GM12878 (cell line): ENCODE data around the gene CACNA1G.

Source experiments
- POLR2A ChIP-seq: IDR thresholded peaks from 2 replicates; pipeline ENCODE4 v1.6.1; 2011; ENCODE audit warnings: low read depth, mild to moderate bottlenecking, low read length
- POLR2AphosphoS5 ChIP-seq: IDR thresholded peaks from 2 replicates; pipeline ENCODE4 v1.6.1; 2011; ENCODE audit warnings: mild to moderate bottlenecking, low read length, inconsistent platforms
- TCF12 ChIP-seq: IDR thresholded peaks from 2 replicates; pipeline ENCODE4 v1.6.1; 2011; ENCODE audit warnings: low read depth, mild to moderate bottlenecking, low read length
- TF ChIP-seq, protein P1 (sequence below), 3 experiments: IDR thresholded peaks in 2 of 3; conservative IDR thresholded peaks in 1 of 3; 2 replicates each; pipeline ENCODE4 v1.5.1; 2011; ENCODE audit warnings: low read depth in 3 of 3, low read length in 3 of 3, mild to moderate bottlenecking in 3 of 3, control low read depth in 2 of 3, moderate library complexity in 2 of 3, inconsistent platforms in 1 of 3, mixed read lengths in 1 of 3; ENCODE audit not compliant: control insufficient read depth in 2 of 3, insufficient read depth in 1 of 3; ENCODE audit errors: extremely low read depth in 1 of 3
- TF ChIP-seq, protein P2 (sequence below): fragments of 450-650 bp; IDR thresholded peaks from 2 replicates; pipeline ENCODE4 v1.6.1; 2016; ENCODE audit warnings: mild to moderate bottlenecking, moderate library complexity, borderline replicate concordance

DNA sequence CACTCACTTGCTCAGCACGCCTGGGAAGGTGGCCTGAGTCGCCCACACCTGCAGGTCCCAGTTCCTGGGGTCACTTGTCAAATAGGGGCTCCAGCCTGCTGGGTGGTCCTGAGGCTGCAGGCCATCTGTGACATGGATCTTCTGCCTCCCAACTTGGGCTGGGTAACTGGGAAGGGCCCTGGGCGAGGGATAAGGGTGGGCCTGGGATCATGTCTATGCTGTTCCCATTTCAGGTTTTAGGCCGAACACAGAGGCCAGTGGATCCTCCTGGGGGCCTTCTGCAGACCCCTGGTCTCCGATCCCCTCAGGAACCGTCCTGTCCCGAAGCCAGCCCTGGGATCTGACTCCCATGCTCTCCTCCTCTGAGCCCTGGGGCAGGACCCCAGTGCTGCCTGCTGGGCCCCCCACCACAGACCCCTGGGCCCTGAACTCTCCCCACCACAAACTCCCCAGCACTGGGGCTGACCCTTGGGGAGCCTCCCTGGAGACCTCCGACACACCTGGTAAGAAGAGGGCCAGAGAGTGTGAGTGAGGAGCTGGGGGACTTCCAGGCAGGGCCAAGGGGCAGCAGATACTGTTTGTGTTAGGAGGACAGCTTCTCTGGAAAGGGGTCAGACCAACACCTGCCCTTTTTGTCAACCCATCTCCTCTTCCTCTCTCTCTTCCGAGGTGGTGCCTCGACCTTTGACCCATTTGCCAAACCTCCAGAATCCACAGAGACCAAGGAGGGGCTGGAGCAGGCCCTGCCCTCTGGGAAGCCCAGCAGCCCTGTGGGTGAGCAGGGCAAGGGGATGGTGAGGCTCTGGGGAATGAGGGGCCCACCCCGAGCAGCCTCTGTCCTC lies 19.7 kb upstream of the CACNA1G start:
- TF ChIP-seq POLR2A (no peak), POLR2AphosphoS5 (no peak), TCF12 (no peak)
- TF ChIP-seq, protein P1, sequence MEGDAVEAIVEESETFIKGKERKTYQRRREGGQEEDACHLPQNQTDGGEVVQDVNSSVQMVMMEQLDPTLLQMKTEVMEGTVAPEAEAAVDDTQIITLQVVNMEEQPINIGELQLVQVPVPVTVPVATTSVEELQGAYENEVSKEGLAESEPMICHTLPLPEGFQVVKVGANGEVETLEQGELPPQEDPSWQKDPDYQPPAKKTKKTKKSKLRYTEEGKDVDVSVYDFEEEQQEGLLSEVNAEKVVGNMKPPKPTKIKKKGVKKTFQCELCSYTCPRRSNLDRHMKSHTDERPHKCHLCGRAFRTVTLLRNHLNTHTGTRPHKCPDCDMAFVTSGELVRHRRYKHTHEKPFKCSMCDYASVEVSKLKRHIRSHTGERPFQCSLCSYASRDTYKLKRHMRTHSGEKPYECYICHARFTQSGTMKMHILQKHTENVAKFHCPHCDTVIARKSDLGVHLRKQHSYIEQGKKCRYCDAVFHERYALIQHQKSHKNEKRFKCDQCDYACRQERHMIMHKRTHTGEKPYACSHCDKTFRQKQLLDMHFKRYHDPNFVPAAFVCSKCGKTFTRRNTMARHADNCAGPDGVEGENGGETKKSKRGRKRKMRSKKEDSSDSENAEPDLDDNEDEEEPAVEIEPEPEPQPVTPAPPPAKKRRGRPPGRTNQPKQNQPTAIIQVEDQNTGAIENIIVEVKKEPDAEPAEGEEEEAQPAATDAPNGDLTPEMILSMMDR (IDR thresholded peaks at IDR 0.05 in 2 of 3, conservative IDR thresholded peaks at IDR 0.05 in 1 of 3; ENCODE audit: control insufficient read depth in 2 of 3, extremely low read depth in 1 of 3, insufficient read depth in 1 of 3, low read depth in 3 of 3, low read length in 3 of 3): no peak
- TF ChIP-seq, protein P2, sequence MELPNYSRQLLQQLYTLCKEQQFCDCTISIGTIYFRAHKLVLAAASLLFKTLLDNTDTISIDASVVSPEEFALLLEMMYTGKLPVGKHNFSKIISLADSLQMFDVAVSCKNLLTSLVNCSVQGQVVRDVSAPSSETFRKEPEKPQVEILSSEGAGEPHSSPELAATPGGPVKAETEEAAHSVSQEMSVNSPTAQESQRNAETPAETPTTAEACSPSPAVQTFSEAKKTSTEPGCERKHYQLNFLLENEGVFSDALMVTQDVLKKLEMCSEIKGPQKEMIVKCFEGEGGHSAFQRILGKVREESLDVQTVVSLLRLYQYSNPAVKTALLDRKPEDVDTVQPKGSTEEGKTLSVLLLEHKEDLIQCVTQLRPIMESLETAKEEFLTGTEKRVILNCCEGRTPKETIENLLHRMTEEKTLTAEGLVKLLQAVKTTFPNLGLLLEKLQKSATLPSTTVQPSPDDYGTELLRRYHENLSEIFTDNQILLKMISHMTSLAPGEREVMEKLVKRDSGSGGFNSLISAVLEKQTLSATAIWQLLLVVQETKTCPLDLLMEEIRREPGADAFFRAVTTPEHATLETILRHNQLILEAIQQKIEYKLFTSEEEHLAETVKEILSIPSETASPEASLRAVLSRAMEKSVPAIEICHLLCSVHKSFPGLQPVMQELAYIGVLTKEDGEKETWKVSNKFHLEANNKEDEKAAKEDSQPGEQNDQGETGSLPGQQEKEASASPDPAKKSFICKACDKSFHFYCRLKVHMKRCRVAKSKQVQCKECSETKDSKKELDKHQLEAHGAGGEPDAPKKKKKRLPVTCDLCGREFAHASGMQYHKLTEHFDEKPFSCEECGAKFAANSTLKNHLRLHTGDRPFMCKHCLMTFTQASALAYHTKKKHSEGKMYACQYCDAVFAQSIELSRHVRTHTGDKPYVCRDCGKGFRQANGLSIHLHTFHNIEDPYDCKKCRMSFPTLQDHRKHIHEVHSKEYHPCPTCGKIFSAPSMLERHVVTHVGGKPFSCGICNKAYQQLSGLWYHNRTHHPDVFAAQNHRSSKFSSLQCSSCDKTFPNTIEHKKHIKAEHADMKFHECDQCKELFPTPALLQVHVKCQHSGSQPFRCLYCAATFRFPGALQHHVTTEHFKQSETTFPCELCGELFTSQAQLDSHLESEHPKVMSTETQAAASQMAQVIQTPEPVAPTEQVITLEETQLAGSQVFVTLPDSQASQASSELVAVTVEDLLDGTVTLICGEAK: no peak
